ENCODE results near the gene HS6ST2. TPM values are rescaled to one million over a fixed set of nuclear protein-coding genes. Genes with fewer than 3 reads are reported as not detected.

The HS6ST2 gene
- total RNA-seq, 1 experiment from 2014 or later: 24.6 TPM

GRCh38 chrX:132986556-132986955 lies 28.1 kb upstream of the HS6ST2 start:
- H3K9me2 ChIP-seq (ENCODE audit: insufficient read depth): no peaks in the 10 kb centered on the region
- ATAC-seq (no peak), DNase-seq (ENCODE audit: low read depth, low spot score) (no peak)
- BruUV-seq (replicated peaks): no TSS peak
- intact Hi-C loops (cut with micrococcal nuclease): no loop called here
- H3K9ac ChIP-seq (ENCODE audit: low read length): no peak overlapping the region
- CTCF ChIA-PET: no interaction called here
- no peaks in the 10 kb centered on the region for H3K27me3 ChIP-seq (ENCODE audit: insufficient read depth, low read length)
- H3K9me3 ChIP-seq (ENCODE audit: control insufficient read depth in 1 of 2, insufficient read depth in 1 of 2, low read depth in 1 of 2, low read length in 2 of 2): no peaks in the 10 kb centered on the region
- H3K4me1 ChIP-seq (ENCODE audit: control insufficient read depth in 1 of 2, insufficient read depth in 2 of 2, low read length in 2 of 2): no peaks in the 10 kb centered on the region
- no peaks in the 10 kb centered on the region for H3K79me2 ChIP-seq (ENCODE audit: insufficient read depth, low read length)
- H2AFZ ChIP-seq (ENCODE audit: low read depth, low read length, poor library complexity, severe bottlenecking): no peak overlapping the region
- RAD21 ChIA-PET (ENCODE audit: low non-redundant PET in 1 of 2, low total read pairs in 2 of 2, uncharacterized antibody in 2 of 2, unreplicated experiment in 2 of 2): no interaction called here
- H4K20me1 ChIP-seq (ENCODE audit: insufficient read depth): no peaks in the 10 kb centered on the region
- TF ChIP-seq POLR2A (IDR thresholded peaks at IDR 0.05; ENCODE audit: borderline replicate concordance, extremely low read depth, insufficient read depth, insufficient read length) (no peak), SRF (IDR thresholded peaks at IDR 0.05; ENCODE audit: low read depth) (no peak), TCF7L2 (IDR thresholded peaks at IDR 0.05; ENCODE audit: borderline replicate concordance, extremely low read depth, insufficient read depth, insufficient read length) (no peak), POLR2AphosphoS5 (IDR thresholded peaks at IDR 0.05; ENCODE audit: low read depth, low read length) (no peak), CTCF (IDR thresholded peaks at IDR 0.05 in 2 of 3, conservative IDR thresholded peaks at IDR 0.05 in 1 of 3; ENCODE audit: borderline replicate concordance in 1 of 3, insufficient read depth in 1 of 3, low read depth in 2 of 3, low read length in 2 of 3) (no peak), RAD21 (IDR thresholded peaks at IDR 0.05; ENCODE audit: low read depth) (no peak), CEBPB (IDR thresholded peaks at IDR 0.05; ENCODE audit: low read depth) (no peak), EZH2phosphoT487 (IDR thresholded peaks at IDR 0.05; ENCODE audit: borderline replicate concordance) (no peak), MAX (IDR thresholded peaks at IDR 0.05) (no peak)
- no peak overlapping the region for H3K4me2 ChIP-seq (ENCODE audit: low read length)
- no peak overlapping the region for H3K4me3 ChIP-seq (replicated peaks in 1 of 2; ENCODE audit: low read depth in 1 of 2, low read length in 2 of 2)
- POLR2A ChIA-PET: no interaction called here
- no peaks in the 10 kb centered on the region for H3K36me3 ChIP-seq (ENCODE audit: control insufficient read depth in 1 of 2, insufficient read depth in 2 of 2, low read length in 2 of 2)
- H3K27ac ChIP-seq (ENCODE audit: low read depth, low read length): no peak overlapping the region

Data from HCT116 (cell line).